GM19468 (cell line): ENCODE measurements around the gene KCNQ5.
"Not testable (repeated sequence)": the region's sequence is repeated elsewhere in the genome, so short reads cannot be mapped to it uniquely, and the experiment has no call there.

Source experiments
- ATAC-seq: cut with Tn5 transposase; IDR thresholded peaks from one replicate; pipeline ENCODE4 v1.9.1; 2021; ENCODE audit warnings: mild to moderate bottlenecking, moderate library complexity, moderate number of reproducible peaks; ENCODE audit not compliant: unreplicated experiment; ENCODE audit errors: extremely low read depth

KCNQ5 gene

GRCh38 chr6:72876256-72876655, 254.4 kb downstream of the KCNQ5 start:
- no peak for ATAC-seq

GRCh38 chr6:72886170-72886569, 264.3 kb downstream of the KCNQ5 start:
- ATAC-seq: no peak

GRCh38 chr6:72890233-72890632, 268.4 kb downstream of the KCNQ5 start:
- no peak for ATAC-seq

- no peak for ATAC-seq
Measured at GRCh38 chr6:72890671-72891070, 268.8 kb downstream of the KCNQ5 start.

GRCh38 chr6:72892901-72893300, 271.0 kb downstream of the KCNQ5 start:
- ATAC-seq: no peak

- ATAC-seq: no peak
Measured at GRCh38 chr6:72894091-72894490, 272.2 kb downstream of the KCNQ5 start.

- ATAC-seq: not testable (repeated sequence)
Measured at GRCh38 chr6:72898313-72898712, 276.4 kb downstream of the KCNQ5 start.

GRCh38 chr6:72905705-72906478, 284.0 kb downstream of the KCNQ5 start:
- ATAC-seq: no peak

- no peak for ATAC-seq
Measured at GRCh38 chr6:72911463-72912155, 289.7 kb downstream of the KCNQ5 start.

- ATAC-seq: no peak
Measured at GRCh38 chr6:72913797-72914196, 291.9 kb downstream of the KCNQ5 start.

- no peak for ATAC-seq
Measured at GRCh38 chr6:72916298-72916697, 294.4 kb downstream of the KCNQ5 start.

- no peak for ATAC-seq
Measured at GRCh38 chr6:72916906-72917305, 295.0 kb downstream of the KCNQ5 start.

GRCh38 chr6:72922401-72922800, 300.5 kb downstream of the KCNQ5 start:
- ATAC-seq: no peak

GRCh38 chr6:72925136-72925535, 303.3 kb downstream of the KCNQ5 start:
- ATAC-seq: no peak

GRCh38 chr6:72930556-72931132, 308.8 kb downstream of the KCNQ5 start:
- no peak for ATAC-seq

GRCh38 chr6:72931325-72931887, 309.5 kb downstream of the KCNQ5 start:
- ATAC-seq: no peak

GRCh38 chr6:72933233-72933632, 311.4 kb downstream of the KCNQ5 start:
- no peak for ATAC-seq

GRCh38 chr6:72936766-72937559, 315.1 kb downstream of the KCNQ5 start:
- ATAC-seq: no peak

- no peak for ATAC-seq
Measured at GRCh38 chr6:72938104-72938503, 316.2 kb downstream of the KCNQ5 start.

- no peak for ATAC-seq
Measured at GRCh38 chr6:72939004-72939403, 317.1 kb downstream of the KCNQ5 start.
